ENCODE data around the gene C8G. TPM values are rescaled to one million over a fixed set of nuclear protein-coding genes. Genes with fewer than 3 reads are reported as not detected.

The C8G gene
- total and polyA plus RNA-seq, 2 of the 4 experiments (the other 2 are of a cell fraction): 0.80 TPM; not detected in 1

- no peak overlapping the region for H3K23ac ChIP-seq (ENCODE audit: low read depth, low read length)
- H4K8ac ChIP-seq (ENCODE audit: low read depth in 2 of 2, low read length in 2 of 2): no peak overlapping the region
- POLR2A ChIA-PET (ENCODE audit: unreplicated experiment): no interaction called here
- no TSS peak for BruUV-seq (replicated peaks)
- H3K4me2 ChIP-seq (ENCODE audit: low read depth, low read length): no peak overlapping the region
- H2AK9ac ChIP-seq (replicated peaks; ENCODE audit: low read depth, low read length, poor library complexity): no peak overlapping the region
- H2AK5ac ChIP-seq (ENCODE audit: low read depth, low read length): no peak overlapping the region
- no peak overlapping the region for H3K4me3 ChIP-seq (ENCODE audit: insufficient read depth, low read depth, low read length)
- H2BK15ac ChIP-seq (ENCODE audit: low read depth, low read length): no peak overlapping the region
- H3K9me3 ChIP-seq (ENCODE audit: control insufficient read depth, insufficient read depth, low read length): peaks cover 6% of the 10 kb centered on the region
- no peak overlapping the region for H3K56ac ChIP-seq (ENCODE audit: extremely low read depth, insufficient read depth, low read length)
- TF ChIP-seq RAD21 (IDR thresholded peaks at IDR 0.05; ENCODE audit: low read length) (no peak), CHD1 (IDR thresholded peaks at IDR 0.05; ENCODE audit: low read depth, low read length) (no peak), ELK1 (IDR thresholded peaks at IDR 0.05; ENCODE audit: borderline replicate concordance, low read depth, low read length) (no peak), MXI1 (IDR thresholded peaks at IDR 0.05; ENCODE audit: borderline replicate concordance, low read depth, low read length) (no peak), SMC3 (IDR thresholded peaks at IDR 0.05; ENCODE audit: low read depth, low read length) (no peak), MAZ (IDR thresholded peaks at IDR 0.05; ENCODE audit: borderline replicate concordance, low read depth, low read length) (no peak), POLR2A (IDR thresholded peaks at IDR 0.05; ENCODE audit: low read depth, low read length) (no peak), FOS (IDR thresholded peaks at IDR 0.05; ENCODE audit: low read depth, low read length) (no peak), USF2 (IDR thresholded peaks at IDR 0.05; ENCODE audit: low read depth, low read length) (no peak), BHLHE40 (IDR thresholded peaks at IDR 0.05; ENCODE audit: low read depth, low read length) (no peak), NFE2L2 (IDR thresholded peaks at IDR 0.05; ENCODE audit: low read depth, low read length) (no peak), CTCF (conservative IDR thresholded peaks at IDR 0.05; ENCODE audit: low read depth, low read length) (no peak), RFX5 (IDR thresholded peaks at IDR 0.05; ENCODE audit: low read depth, low read length) (no peak), MAFK (IDR thresholded peaks at IDR 0.05; ENCODE audit: low read depth, low read length) (no peak)
- in situ Hi-C loops (cut with MboI; ENCODE audit: low sequenced_read_pairs) (no loop called here), intact Hi-C loops (cut with micrococcal nuclease) (no loop called here), dilution Hi-C loops (cut with HindIII; ENCODE audit: low sequenced_read_pairs, unreplicated experiment) (no loop called here)
- H4K5ac ChIP-seq (ENCODE audit: low read depth, low read length): no peak overlapping the region
- no peak overlapping the region for H4K91ac ChIP-seq (ENCODE audit: insufficient read depth, low read depth, low read length)
- H3K14ac ChIP-seq (replicated peaks; ENCODE audit: low read depth, low read length): no peak overlapping the region
- DNase-seq (no peak), ATAC-seq (ENCODE audit: low read depth) (no peak)
- H2AFZ ChIP-seq (replicated peaks; ENCODE audit: low read length, poor library complexity): no peak overlapping the region
- no peak overlapping the region for H2BK20ac ChIP-seq (ENCODE audit: low read depth, low read length)
- H3K18ac ChIP-seq (ENCODE audit: low read depth, low read length): no peak overlapping the region
- H3K4me1 ChIP-seq (ENCODE audit: control insufficient read depth, insufficient read depth, low read length): peaks cover 23% of the 10 kb centered on the region
- peaks cover 6 to 16% of the 10 kb centered on the region in 2 experiments; a peak in 3 of 4 replicates for H3K79me1 ChIP-seq (ENCODE audit: low read depth in 1 of 2, low read length in 2 of 2)
- no peak overlapping the region for H2BK5ac ChIP-seq (ENCODE audit: low read depth, low read length, poor library complexity, severe bottlenecking)
- 77% methylated on average over 30 of the region's 54 CpGs; no CpG with 5 or more reads in 1 of the 2 experiments for WGBS, 2 experiments (ENCODE audit: extremely low coverage in 2 of 2, insufficient read length in 1 of 2)
- H3K4ac ChIP-seq (ENCODE audit: low read depth, low read length): no peak overlapping the region
- H3K27me3 ChIP-seq (ENCODE audit: control insufficient read depth, insufficient read depth, low read length): peaks cover 5% of the 10 kb centered on the region; the same call in 1 of the 2 replicates
- peaks cover 5% of the 10 kb centered on the region; the same call in 1 of the 2 replicates for H3K36me3 ChIP-seq (ENCODE audit: control insufficient read depth, insufficient read depth, low read length)
- H3K9me1 ChIP-seq (ENCODE audit: insufficient read depth, low read length): peaks cover 8% of the 10 kb centered on the region
- no peak overlapping the region for H3K9ac ChIP-seq (ENCODE audit: low read depth, low read length)
- H4K20me1 ChIP-seq (ENCODE audit: insufficient read depth, low read length): no peaks in the 10 kb centered on the region; the same call in 1 of the 2 replicates
- H3K27ac ChIP-seq (ENCODE audit: insufficient read depth, low read length): no peak overlapping the region
- H2BK120ac ChIP-seq (ENCODE audit: low read depth, low read length): no peak overlapping the region
- CTCF ChIA-PET: no interaction called here
These were observed 49.3 kb downstream of the C8G start for GRCh38 chr9:136994180-136994887.

Measured in IMR-90 (cell line).